Measurements from ENCODE around the gene LDLRAD3.

Gene LDLRAD3

GRCh38 chr11:36251823-36252222 is 308.0 kb downstream of the LDLRAD3 start:
- TF ChIP-seq, protein P1, sequence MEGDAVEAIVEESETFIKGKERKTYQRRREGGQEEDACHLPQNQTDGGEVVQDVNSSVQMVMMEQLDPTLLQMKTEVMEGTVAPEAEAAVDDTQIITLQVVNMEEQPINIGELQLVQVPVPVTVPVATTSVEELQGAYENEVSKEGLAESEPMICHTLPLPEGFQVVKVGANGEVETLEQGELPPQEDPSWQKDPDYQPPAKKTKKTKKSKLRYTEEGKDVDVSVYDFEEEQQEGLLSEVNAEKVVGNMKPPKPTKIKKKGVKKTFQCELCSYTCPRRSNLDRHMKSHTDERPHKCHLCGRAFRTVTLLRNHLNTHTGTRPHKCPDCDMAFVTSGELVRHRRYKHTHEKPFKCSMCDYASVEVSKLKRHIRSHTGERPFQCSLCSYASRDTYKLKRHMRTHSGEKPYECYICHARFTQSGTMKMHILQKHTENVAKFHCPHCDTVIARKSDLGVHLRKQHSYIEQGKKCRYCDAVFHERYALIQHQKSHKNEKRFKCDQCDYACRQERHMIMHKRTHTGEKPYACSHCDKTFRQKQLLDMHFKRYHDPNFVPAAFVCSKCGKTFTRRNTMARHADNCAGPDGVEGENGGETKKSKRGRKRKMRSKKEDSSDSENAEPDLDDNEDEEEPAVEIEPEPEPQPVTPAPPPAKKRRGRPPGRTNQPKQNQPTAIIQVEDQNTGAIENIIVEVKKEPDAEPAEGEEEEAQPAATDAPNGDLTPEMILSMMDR (IDR thresholded peaks at IDR 0.05): no peak
- no peak for TF ChIP-seq ZFX (IDR thresholded peaks at IDR 0.05; ENCODE audit: borderline replicate concordance)
- no peak overlapping the region for H3K27ac ChIP-seq

DNA sequence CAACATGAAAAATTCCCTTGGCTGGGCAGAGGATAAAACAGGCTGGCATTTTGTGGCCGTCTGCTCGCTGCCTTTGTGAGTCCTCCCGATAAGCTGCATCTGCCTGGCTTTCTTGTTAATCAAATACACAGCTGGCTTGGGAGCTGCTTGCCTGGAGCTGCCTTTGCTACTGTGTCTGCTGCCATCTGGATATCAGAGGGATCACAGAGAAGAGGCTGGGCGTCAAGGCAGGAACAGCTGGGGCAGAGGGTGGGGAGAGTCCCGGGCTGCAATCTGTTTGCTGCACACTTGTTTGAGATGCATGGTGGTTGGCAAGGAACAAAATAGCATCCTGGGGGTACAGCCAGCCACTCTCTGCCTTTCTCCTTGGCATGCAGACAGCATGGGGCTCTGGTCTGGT is 309.4 kb downstream of the LDLRAD3 start:
- no peak for TF ChIP-seq ZFX (IDR thresholded peaks at IDR 0.05; ENCODE audit: borderline replicate concordance)
- TF ChIP-seq, protein P1 (IDR thresholded peaks at IDR 0.05): no peak
- H3K27ac ChIP-seq: no peak overlapping the region

- no peak overlapping the region for H3K27ac ChIP-seq
- TF ChIP-seq ZFX (IDR thresholded peaks at IDR 0.05; ENCODE audit: borderline replicate concordance): no peak
- TF ChIP-seq, protein P1 (IDR thresholded peaks at IDR 0.05): no peak
These were observed 310.9 kb downstream of the LDLRAD3 start for GRCh38 chr11:36254713-36255112.

DNA sequence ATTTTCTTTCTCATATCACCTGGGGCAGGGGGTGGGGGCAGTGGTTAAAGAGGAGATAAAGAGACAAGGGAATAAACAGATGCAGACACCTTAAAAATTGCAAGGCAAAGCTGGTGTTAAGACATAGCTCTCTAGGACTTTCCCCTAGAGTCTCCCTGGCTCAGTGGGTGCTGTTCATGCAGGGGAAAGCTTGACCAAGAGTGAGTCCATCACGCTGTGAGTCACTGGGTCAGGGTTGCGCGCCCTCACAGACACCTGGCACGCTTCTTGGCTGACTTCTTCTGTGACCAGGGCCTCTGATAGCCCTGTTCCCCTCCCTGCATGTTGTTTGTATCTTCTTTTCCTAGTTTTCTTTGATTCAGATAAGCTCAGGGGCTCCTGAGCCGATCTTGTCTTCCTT is 313.5 kb downstream of the LDLRAD3 start:
- no peak for TF ChIP-seq ZFX (IDR thresholded peaks at IDR 0.05; ENCODE audit: borderline replicate concordance)
- TF ChIP-seq, protein P1 (IDR thresholded peaks at IDR 0.05): no peak
- no peak overlapping the region for H3K27ac ChIP-seq

- no peak overlapping the region for H3K27ac ChIP-seq
- TF ChIP-seq ZFX (IDR thresholded peaks at IDR 0.05; ENCODE audit: borderline replicate concordance): no peak
- TF ChIP-seq, protein P1 (IDR thresholded peaks at IDR 0.05): peak; percentile 78
These were observed 315.0 kb downstream of the LDLRAD3 start for GRCh38 chr11:36258730-36259360.

GRCh38 chr11:36261094-36261493 is 317.2 kb downstream of the LDLRAD3 start:
- TF ChIP-seq, protein P1 (IDR thresholded peaks at IDR 0.05): no peak
- no peak overlapping the region for H3K27ac ChIP-seq

DNA sequence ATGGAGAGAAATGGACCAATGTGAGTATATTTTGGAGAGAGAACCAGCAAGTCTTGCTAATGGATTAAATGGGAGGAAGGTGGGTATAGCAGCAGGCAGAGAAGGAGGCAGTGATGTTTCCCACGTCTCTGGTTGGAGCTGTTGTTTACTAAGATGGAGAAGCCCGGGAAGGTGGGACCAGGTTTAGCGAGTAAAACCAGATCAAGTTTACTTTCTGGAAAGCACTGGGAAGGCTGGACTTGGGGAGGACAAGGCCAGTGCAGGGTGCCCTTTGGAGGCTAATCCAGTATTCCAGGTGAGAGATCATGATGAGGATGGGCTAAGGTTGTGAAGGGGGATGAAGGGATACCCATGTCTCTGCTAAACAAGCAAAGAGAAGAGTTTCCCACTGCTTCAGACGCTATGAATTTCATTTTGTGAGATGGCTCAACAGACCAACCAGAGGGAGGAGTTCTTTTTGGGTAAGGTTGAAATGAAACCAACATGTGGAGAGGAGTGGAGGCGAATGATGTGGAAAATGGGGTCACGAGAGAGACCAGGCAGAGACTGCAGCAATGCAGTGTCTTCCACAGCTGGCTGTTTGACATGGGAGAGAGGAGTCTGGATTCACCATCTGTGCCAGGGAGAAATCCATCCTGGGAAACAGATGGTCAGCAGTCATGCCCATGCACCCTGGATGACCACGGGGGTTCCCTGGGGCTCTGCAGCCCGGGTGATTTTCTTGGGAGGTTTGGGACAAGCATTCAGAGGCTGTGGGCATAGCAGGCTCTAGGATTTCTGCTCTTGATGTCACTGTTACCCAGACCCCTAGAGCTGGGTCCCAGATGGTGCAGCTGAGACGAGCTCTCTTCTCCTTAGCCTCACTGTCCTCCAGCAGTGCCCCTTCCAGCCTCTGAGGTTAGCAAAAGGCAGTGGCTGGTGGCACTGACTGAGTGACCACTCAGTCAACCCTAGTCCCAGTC is 320.4 kb downstream of the LDLRAD3 start:
- TF ChIP-seq, protein P1 (IDR thresholded peaks at IDR 0.05): no peak
- no peak for TF ChIP-seq ZFX (IDR thresholded peaks at IDR 0.05; ENCODE audit: borderline replicate concordance)
- no peak overlapping the region for H3K27ac ChIP-seq

Measured in 22Rv1 (cell line).